Activated T-helper 1 cell treated with anti-CD3 and anti-CD28 coated beads, Interleukin-2, amount 50 U/mL, for 16 hours (primary cell): Measurements from ENCODE around the gene YBEY.

Experiments used
- DNase-seq, 2 donors: peaks; one replicate each; pipeline ENCODE4 v3.0.0-alpha.2; 2020; ENCODE audit warnings: low read depth in 1 of 2, low spot score in 1 of 2

Gene YBEY

GRCh38 chr21:46325073-46325912 is 39.2 kb downstream of the YBEY start:
- peak in 1 of 2 donors; percentile 17 for DNase-seq

- DNase-seq, result no peak
Observed at GRCh38 chr21:46326110-46326703, 40.1 kb downstream of the YBEY start.

GRCh38 chr21:46327711-46328110 is 41.6 kb downstream of the YBEY start:
- no peak for DNase-seq

GRCh38 chr21:46328151-46328550 is 42.0 kb downstream of the YBEY start:
- DNase-seq, result no peak

- DNase-seq, result no peak
Observed at GRCh38 chr21:46329796-46330195, 43.7 kb downstream of the YBEY start.

- DNase-seq, result no peak
Observed at GRCh38 chr21:46334351-46335140, 48.4 kb downstream of the YBEY start.

- DNase-seq, result no peak
Observed at GRCh38 chr21:46336603-46337002, 50.5 kb downstream of the YBEY start.

- DNase-seq, result no peak
Observed at GRCh38 chr21:46340998-46341397, 54.9 kb downstream of the YBEY start.

GRCh38 chr21:46344219-46344915 is 58.2 kb downstream of the YBEY start:
- DNase-seq, result no peak

- no peak for DNase-seq
Observed at GRCh38 chr21:46345861-46346260, 59.7 kb downstream of the YBEY start.

GRCh38 chr21:46346296-46347202 is 60.4 kb downstream of the YBEY start:
- DNase-seq, result no peak

GRCh38 chr21:46347203-46347550 is 61.0 kb downstream of the YBEY start:
- DNase-seq, result no peak
